Measurements from ENCODE around the gene TNFAIP8. TPM values are rescaled to one million over a fixed set of nuclear protein-coding genes. Genes with fewer than 3 reads are reported as not detected.
"Not testable (repeated sequence)": the region's sequence is repeated elsewhere in the genome, so short reads cannot be mapped to it uniquely, and the experiment has no call there.

TNFAIP8 gene
- total RNA-seq, 4 donors from 2014 or later = 9.8 to 28.1 (median 22.5) TPM

DNA sequence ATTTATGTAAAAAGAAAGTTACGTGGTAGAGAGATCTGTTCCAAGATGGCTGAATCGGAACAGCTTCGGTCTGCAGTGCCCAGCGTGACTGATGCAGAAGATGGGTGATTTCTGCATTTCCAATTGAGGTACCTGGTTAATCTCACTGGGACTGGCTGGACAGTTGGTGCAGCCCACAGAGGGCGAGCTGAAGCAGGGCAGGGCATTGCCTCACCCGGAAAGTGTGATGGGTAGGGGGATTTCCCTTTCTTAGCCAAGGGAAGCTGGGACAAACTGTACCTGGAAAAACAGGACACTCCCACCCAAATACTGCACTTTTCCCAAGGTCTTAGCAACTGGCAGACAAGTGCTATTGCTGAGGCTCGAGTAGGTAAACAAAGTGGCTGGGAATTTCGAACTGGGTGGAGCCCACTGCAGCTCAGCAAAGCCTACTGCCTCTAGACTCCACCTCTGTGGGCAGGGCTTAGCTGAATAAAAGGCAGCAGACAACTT lies 83.4 kb downstream of the TNFAIP8 start:
- TF ChIP-seq POLR2AphosphoS5 (IDR thresholded peaks at IDR 0.05) (peak in 2 of 3 donors; percentile 49 to 67), CTCF (IDR thresholded peaks at IDR 0.05) (no peak), POLR2A (IDR thresholded peaks at IDR 0.05) (peak; percentile 43), EP300 (IDR thresholded peaks at IDR 0.05; ENCODE audit: low read depth) (peak; percentile 97)
- intact Hi-C loops (cut with DNase I; ENCODE audit: low total_unique reads) = no loop called here
- DNase-seq = peak; percentile 73
- H3K4me3 ChIP-seq = peak overlapping the region in 1 of 4 donors; percentile 17
- peaks cover 0 to 15% (median 2%) of the 10 kb centered on the region in 4 donors for H3K4me1 ChIP-seq
- in situ Hi-C loops (cut with MboI; ENCODE audit: low pct_ligation_motif_present in 1 of 4, low pct_unique_long_range_greater_than_20kb in 1 of 4, low sequenced_read_pairs in 3 of 4) = no loop called here
- H3K27me3 ChIP-seq = no peaks in the 10 kb centered on the region
- H3K36me3 ChIP-seq = no peaks in the 10 kb centered on the region
- peak overlapping the region; percentile 45 to 79 (median 62) for H3K27ac ChIP-seq
- no peaks in the 10 kb centered on the region for H3K9me3 ChIP-seq
- WGBS, 2 donors (ENCODE audit: low coverage in 1 of 2) = 39 to 47% methylated on average over 6 to 8 of the region's 8 CpGs

- H3K27me3 ChIP-seq; H3K9me3 ChIP-seq; H3K4me3 ChIP-seq; DNase-seq; in situ Hi-C loops (cut with MboI; ENCODE audit: low pct_ligation_motif_present in 1 of 4, low pct_unique_long_range_greater_than_20kb in 1 of 4, low sequenced_read_pairs in 3 of 4); H3K36me3 ChIP-seq; intact Hi-C loops (cut with DNase I; ENCODE audit: low total_unique reads): not testable (repeated sequence)
- H3K4me1 ChIP-seq = peaks cover 0 to 15% (median 2%) of the 10 kb centered on the region in 4 donors
- peak overlapping the region; percentile 45 to 79 (median 62) for H3K27ac ChIP-seq
- WGBS, 2 donors (ENCODE audit: low coverage in 1 of 2) = 69 to 83% methylated on average over 1 to 3 of the region's 3 CpGs
Observed at GRCh38 chr5:119439632-119440031, 83.8 kb downstream of the TNFAIP8 start.

GRCh38 chr5:119444643-119445042 lies 88.8 kb downstream of the TNFAIP8 start:
- H3K4me3 ChIP-seq; H3K27ac ChIP-seq; DNase-seq; H3K36me3 ChIP-seq; in situ Hi-C loops (cut with MboI; ENCODE audit: low pct_ligation_motif_present in 1 of 4, low pct_unique_long_range_greater_than_20kb in 1 of 4, low sequenced_read_pairs in 3 of 4); H3K9me3 ChIP-seq; H3K27me3 ChIP-seq; H3K4me1 ChIP-seq; intact Hi-C loops (cut with DNase I; ENCODE audit: low total_unique reads): not testable (repeated sequence)
- 88 to 91% methylated on average over 4 of the region's 4 CpGs for whole genome bisulfite sequencing, 2 donors (ENCODE audit: low coverage in 1 of 2)

DNA sequence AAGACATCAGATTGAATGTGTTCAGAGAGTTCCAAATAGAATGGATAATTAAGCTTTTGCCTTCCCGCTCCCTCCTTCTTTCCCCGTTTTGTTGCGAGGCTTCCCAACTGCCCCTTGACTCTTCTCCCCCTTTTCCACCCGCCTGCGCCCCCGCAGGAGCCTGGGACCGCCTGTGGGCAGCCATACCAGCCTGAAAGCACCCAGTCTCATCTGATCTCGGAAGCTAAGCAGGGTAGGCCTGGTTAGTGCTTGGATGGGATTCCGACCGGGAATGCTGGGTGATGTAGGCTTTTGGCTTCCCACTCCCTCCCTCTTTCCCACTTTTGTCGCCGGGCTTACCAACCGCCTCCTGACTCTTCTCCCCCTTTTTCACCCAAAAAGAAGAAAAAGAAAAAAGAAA lies 89.7 kb downstream of the TNFAIP8 start:
- no peak for DNase-seq
- in situ Hi-C loops (cut with MboI; ENCODE audit: low pct_ligation_motif_present in 1 of 4, low pct_unique_long_range_greater_than_20kb in 1 of 4, low sequenced_read_pairs in 3 of 4) = no loop called here
- Histone ChIP-seq H3K4me3 (no peak overlapping the region), H3K4me1 (no peaks in the 10 kb centered on the region), H3K36me3 (no peaks in the 10 kb centered on the region), H3K27ac (no peak overlapping the region), H3K27me3 (no peaks in the 10 kb centered on the region), H3K9me3 (no peaks in the 10 kb centered on the region)
- 75 to 83% methylated on average over 10 to 13 of the region's 13 CpGs for WGBS, 2 donors (ENCODE audit: low coverage in 1 of 2)
- TF ChIP-seq POLR2A (IDR thresholded peaks at IDR 0.05) (no peak), CTCF (IDR thresholded peaks at IDR 0.05) (no peak), EP300 (IDR thresholded peaks at IDR 0.05; ENCODE audit: low read depth) (no peak), POLR2AphosphoS5 (IDR thresholded peaks at IDR 0.05) (no peak)
- intact Hi-C loops (cut with DNase I; ENCODE audit: low total_unique reads) = no loop called here

Small RNA genes lying within 50 kb of the gene (small RNA-seq; reads per million reads assigned to genes)
- gene RN7SL174P (0 to 0.12 (median 0) reads per million in 4 donors), gene RNA5SP190 (0 to 0.28 (median 0.06) reads per million in 4 donors)

Other genes starting within 250 kb of the TNFAIP8 start
- gene HSD17B4, start 96.5 kb downstream of the TNFAIP8 start, total RNA-seq = 100 to 1,000 TPM; 105 to 224 (median 166) TPM

Measured in transverse colon (tissue), 4 donors.